Left ventricle myocardium inferior (tissue), 1 donor: ENCODE measurements around the gene HDC. TPM values are rescaled to one million over a fixed set of nuclear protein-coding genes. Genes with fewer than 3 reads are reported as not detected.

Source experiments
- DNase-seq: peaks from one replicate; pipeline ENCODE4 v3.0.0-alpha.2; 2020
- H3K27ac ChIP-seq: fragments of 200-600 bp; replicated peaks from 2 replicates; pipeline ENCODE4 v1.8.0; 2021
- H3K27me3 ChIP-seq: fragments of 200-600 bp; 2 replicates; pipeline ENCODE4 v1.8.0; 2021; ENCODE audit warnings: low read depth
- H3K36me3 ChIP-seq: fragments of 200-600 bp; 2 replicates; pipeline ENCODE4 v1.8.0; 2021
- H3K4me1 ChIP-seq: fragments of 200-600 bp; 2 replicates; pipeline ENCODE4 v1.8.0; 2021
- H3K4me3 ChIP-seq: fragments of 200-600 bp; 2 replicates; pipeline ENCODE4 v1.8.0; 2021; ENCODE audit warnings: mild to moderate bottlenecking, moderate library complexity
- H3K9me3 ChIP-seq: fragments of 200-600 bp; replicated peaks from 2 replicates; pipeline ENCODE4 v1.8.0; 2021
- CTCF ChIP-seq: fragments of 200-600 bp; IDR thresholded peaks from 2 replicates; pipeline ENCODE4 v1.8.0; 2021; ENCODE audit warnings: antibody characterized with exemption, mild to moderate bottlenecking, borderline replicate concordance
- intact Hi-C: fragments of 100-400 bp; cut with micrococcal nuclease; formaldehyde crosslinking; loops from one replicate; pipeline ENCODE4 v1.11.0; 2022
- total RNA-seq: library from RNA; stranded (reverse); fragmentation: NEBNext Ultra II Directional; extraction: Animal tissue kit (Norgen Biotek cat#: 25700); gene quantifications from one replicate; pipeline ENCODE4 v1.2.1, GENCODE V29; 2021
- donor health status: DM: no; HTN: yes; CAD: no; lungs with severe emphysema.

The HDC gene
- total RNA-seq, 1 donor from 2014 or later, result 0.52 TPM

GRCh38 chr15:50262533-50262932, 3.0 kb downstream of the HDC start:
- Histone ChIP-seq H3K36me3 (no peaks in the 10 kb centered on the region), H3K27ac (no peak overlapping the region), H3K4me3 (no peak overlapping the region), H3K4me1 (no peaks in the 10 kb centered on the region), H3K27me3 (peaks cover 51% of the 10 kb centered on the region), H3K9me3 (no peaks in the 10 kb centered on the region)
- no peak for TF ChIP-seq CTCF
- intact Hi-C loops, result no loop called here
- DNase-seq, result no peak

- H3K27ac ChIP-seq, result no peak overlapping the region
- TF ChIP-seq CTCF, result no peak
These were observed 3.5 kb downstream of the HDC start for GRCh38 chr15:50261981-50262380.

GRCh38 chr15:50260969-50261496, 4.5 kb downstream of the HDC start:
- no peak for DNase-seq
- no peak for TF ChIP-seq CTCF
- intact Hi-C loops, result no loop called here
- H3K36me3 ChIP-seq, result no peaks in the 10 kb centered on the region
- no peak overlapping the region for H3K27ac ChIP-seq
- no peak overlapping the region for H3K4me3 ChIP-seq
- no peaks in the 10 kb centered on the region for H3K4me1 ChIP-seq
- no peaks in the 10 kb centered on the region for H3K9me3 ChIP-seq
- peaks cover 40% of the 10 kb centered on the region for H3K27me3 ChIP-seq

More at GRCh38 chr15:50261981-50262380, 3.5 kb downstream of the HDC start:
- Histone ChIP-seq H3K27me3 (peaks cover 49% of the 10 kb centered on the region), H3K9me3 (no peaks in the 10 kb centered on the region), H3K4me1 (no peaks in the 10 kb centered on the region), H3K36me3 (no peaks in the 10 kb centered on the region), H3K4me3 (no peak overlapping the region)
- intact Hi-C loops, result no loop called here
- DNase-seq, result no peak

GRCh38 chr15:50259276-50259675, 6.2 kb downstream of the HDC start:
- Histone ChIP-seq H3K36me3 (no peaks in the 10 kb centered on the region), H3K27me3 (peaks cover 30% of the 10 kb centered on the region), H3K9me3 (no peaks in the 10 kb centered on the region), H3K27ac (no peak overlapping the region), H3K4me3 (no peak overlapping the region), H3K4me1 (no peaks in the 10 kb centered on the region)
- TF ChIP-seq CTCF, result no peak
- no peak for DNase-seq
- intact Hi-C loops, result no loop called here

- intact Hi-C loops, result no loop called here
These were observed 7.6 kb downstream of the HDC start for GRCh38 chr15:50257924-50258323.

More at GRCh38 chr15:50257924-50258323, 7.6 kb downstream of the HDC start:
- DNase-seq, result no peak
- no peak overlapping the region for H3K27ac ChIP-seq
- H3K4me3 ChIP-seq, result no peak overlapping the region
- H3K36me3 ChIP-seq, result no peaks in the 10 kb centered on the region
- H3K27me3 ChIP-seq, result peaks cover 32% of the 10 kb centered on the region
- no peaks in the 10 kb centered on the region for H3K9me3 ChIP-seq
- TF ChIP-seq CTCF, result no peak
- H3K4me1 ChIP-seq, result no peaks in the 10 kb centered on the region
